ENCODE data around the gene IVL.

IVL gene

GRCh38 chr1:152946651-152947256 is 38.4 kb downstream of the IVL start, which contains the start of gene SPRR5:
Gene SPRR5 (plus strand): TSS chr1:152947206. CDS start chr1:152948555, 1,349 bp downstream.
- DNase-seq (ENCODE audit: low read depth in 2 of 2): no peak

- DNase-seq (ENCODE audit: low read depth in 2 of 2): no peak
These were observed 43.4 kb downstream of the IVL start for GRCh38 chr1:152951711-152952110.

DNA sequence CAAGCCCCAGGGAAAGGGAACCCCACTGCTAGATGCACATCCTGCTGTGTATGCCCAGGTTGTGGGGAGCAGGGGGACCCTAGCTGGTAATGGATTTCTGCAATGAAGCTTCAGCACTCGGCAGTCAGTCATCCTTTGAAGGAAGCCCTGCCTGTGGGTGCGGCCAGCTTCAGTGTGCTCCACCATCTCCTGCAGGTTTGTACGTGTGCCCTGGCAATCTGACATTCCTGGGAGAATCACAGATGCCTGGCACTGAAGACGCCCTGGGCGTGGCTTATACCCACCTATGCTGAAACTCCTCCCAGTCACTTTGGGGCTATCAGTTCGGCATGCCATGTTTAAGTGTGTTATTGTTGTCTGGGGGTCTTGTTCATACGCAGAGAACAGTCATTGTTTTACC is 45.4 kb downstream of the IVL start:
- no peak for DNase-seq (ENCODE audit: low read depth in 2 of 2)

- no peak for DNase-seq (ENCODE audit: low read depth in 2 of 2)
These were observed 46.1 kb downstream of the IVL start for GRCh38 chr1:152954436-152954835.

GRCh38 chr1:152957561-152957960 is 49.2 kb downstream of the IVL start:
- DNase-seq (ENCODE audit: low read depth in 2 of 2): no peak

DNA sequence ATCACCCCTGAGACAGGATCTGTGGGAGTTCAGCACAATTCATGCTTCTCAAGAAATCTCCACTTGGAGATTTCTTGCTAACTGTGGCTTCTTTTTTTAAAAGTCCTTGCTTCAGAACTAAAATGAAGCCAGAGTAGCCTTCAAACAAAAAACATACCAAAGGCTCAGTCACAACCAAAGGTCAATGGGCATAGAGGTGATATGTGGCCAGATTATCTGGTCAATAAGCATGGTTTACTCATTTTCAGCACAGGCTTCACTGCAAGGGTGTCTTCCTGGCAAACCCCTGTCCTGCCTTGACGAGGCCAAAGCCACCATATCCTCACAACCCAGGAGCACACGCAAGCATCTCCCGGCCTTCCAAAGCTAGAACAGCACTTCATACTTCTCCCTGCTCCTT is 50.9 kb downstream of the IVL start:
- no peak for DNase-seq (ENCODE audit: low read depth in 2 of 2)

GRCh38 chr1:152959801-152960451 is 51.6 kb downstream of the IVL start:
- no peak for DNase-seq (ENCODE audit: low read depth in 2 of 2)

- no peak for DNase-seq (ENCODE audit: low read depth in 2 of 2)
These were observed 52.2 kb downstream of the IVL start for GRCh38 chr1:152960452-152961044.

Measured in stimulated activated CD8-positive, alpha-beta memory T cell treated with anti-CD3 and anti-CD28 coated beads, Interleukin-7, amount 100 ng/mL, for 4 hours (primary cell).